Natural killer cell (primary cell): ENCODE data around the gene STXBP3. TPM values are rescaled to one million over a fixed set of nuclear protein-coding genes. Genes with fewer than 3 reads are reported as not detected.

Source experiments
- ATAC-seq, 3 donors: fragments of 150-1000 bp in 2 of 3; fragments of 200-7000 bp in 1 of 3; cut with Tn5 transposase; 1 replicate in 1 of 3; 2 replicates in 2 of 3; pipeline ENCODE4 v1.10.0; 2021; ENCODE audit warnings: mild to moderate bottlenecking in 2 of 3, moderate library complexity in 2 of 3
- DNase-seq, 2 donors: peaks; one replicate each; pipeline versions ENCODE4 v3.0.0 to v3.0.0-alpha.2; 2013 to 2021; ENCODE audit warnings: mixed read lengths in 1 of 2
- H3K27ac ChIP-seq: one replicate; pipeline ENCODE4 v1.5.1; 2013; ENCODE audit warnings: mild to moderate bottlenecking, low read length
- H3K27me3 ChIP-seq: one replicate; pipeline ENCODE4 v1.6.1; 2013; ENCODE audit warnings: low read length; ENCODE audit not compliant: control insufficient read depth, insufficient read depth
- H3K36me3 ChIP-seq: one replicate; pipeline ENCODE4 v1.6.1; 2013; ENCODE audit warnings: low read length; ENCODE audit not compliant: control insufficient read depth, insufficient read depth
- H3K4me1 ChIP-seq: one replicate; pipeline ENCODE4 v1.6.1; 2013; ENCODE audit warnings: low read length; ENCODE audit not compliant: control insufficient read depth, insufficient read depth
- H3K4me3 ChIP-seq: one replicate; pipeline ENCODE4 v1.5.1; 2013; ENCODE audit warnings: low read length
- H3K9me3 ChIP-seq: one replicate; pipeline ENCODE4 v1.6.1; 2013; ENCODE audit warnings: low read length; ENCODE audit not compliant: control insufficient read depth, insufficient read depth
- H3K27ac Mint-ChIP-seq, 2 donors: one replicate each; pipeline ENCODE4 v1.8.0; 2022; ENCODE audit warnings: mild to moderate bottlenecking in 2 of 2, mixed read lengths in 2 of 2, moderate library complexity in 1 of 2
- H3K27me3 Mint-ChIP-seq, 2 donors: one replicate each; pipeline ENCODE4 v1.8.0; 2022; ENCODE audit warnings: low read depth in 2 of 2, mixed read lengths in 2 of 2
- H3K36me3 Mint-ChIP-seq: one replicate; pipeline ENCODE4 v1.8.0; 2022; ENCODE audit warnings: mixed read lengths
- H3K4me1 Mint-ChIP-seq, 2 donors: one replicate each; pipeline ENCODE4 v1.8.0; 2022; ENCODE audit warnings: mixed read lengths in 2 of 2
- H3K4me3 Mint-ChIP-seq: one replicate; pipeline ENCODE4 v1.8.0; 2022; ENCODE audit warnings: mild to moderate bottlenecking, moderate library complexity, mixed read lengths
- H3K9me3 Mint-ChIP-seq, 2 donors: one replicate each; pipeline ENCODE4 v1.8.0; 2022; ENCODE audit warnings: mixed read lengths in 2 of 2
- WGBS: methylation state at CpG from one replicate; pipeline ENCODE4 v1.1.7; 2013; ENCODE audit warnings: missing lambda C conversion rate; ENCODE audit not compliant: insufficient coverage; 5-methylcytosine and 5-hydroxymethylcytosine counted together
- intact Hi-C: fragments of 100-400 bp; cut with micrococcal nuclease; formaldehyde crosslinking; loops from one replicate; pipeline ENCODE4 v1.14.2; 2022
- total RNA-seq, 4 donors: library from RNA; stranded (reverse); fragments of 120-200 nt in 1 of 4; gene quantifications; one replicate each; pipeline versions ENCODE4 v1.2.3 to v1.2.4, GENCODE V29; 2013 to 2022
- TF ChIP-seq, protein P1 (sequence below): fragments of 200-600 bp; IDR thresholded peaks from one replicate; pipeline ENCODE4 v1.8.0; 2022; ENCODE audit warnings: antibody characterized with exemption

STXBP3 gene
- total RNA-seq, 3 donors from 2014 or later (not counting 1 experiment from before 2014, with no cell fraction given) = 63.1 to 71.4 (median 69.2) TPM

DNA sequence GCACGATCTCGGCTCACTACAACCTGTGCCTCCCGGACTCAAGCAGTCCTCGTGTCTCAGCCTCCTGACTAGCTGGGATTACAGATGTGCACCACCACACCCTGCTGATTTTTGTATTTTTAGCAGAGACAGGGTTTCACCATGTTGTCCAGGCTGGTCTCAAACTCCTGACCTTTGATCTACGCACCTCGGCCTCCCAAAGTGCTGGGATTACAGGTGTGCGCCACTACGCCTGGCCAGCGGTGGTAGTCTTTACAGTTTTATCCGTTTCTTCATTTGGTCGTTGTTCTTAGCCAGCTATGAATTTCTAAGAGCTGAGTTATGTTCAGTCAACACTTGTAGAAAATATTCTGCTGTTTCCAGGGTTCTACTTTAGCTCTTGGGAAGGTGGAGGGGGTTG, 57.1 kb downstream of the STXBP3 start:
- intact Hi-C loops = no loop called here
- H3K36me3 Mint-ChIP-seq = peaks cover 35% of the 10 kb centered on the region
- peaks cover 59% of the 10 kb centered on the region for H3K36me3 ChIP-seq

DNA sequence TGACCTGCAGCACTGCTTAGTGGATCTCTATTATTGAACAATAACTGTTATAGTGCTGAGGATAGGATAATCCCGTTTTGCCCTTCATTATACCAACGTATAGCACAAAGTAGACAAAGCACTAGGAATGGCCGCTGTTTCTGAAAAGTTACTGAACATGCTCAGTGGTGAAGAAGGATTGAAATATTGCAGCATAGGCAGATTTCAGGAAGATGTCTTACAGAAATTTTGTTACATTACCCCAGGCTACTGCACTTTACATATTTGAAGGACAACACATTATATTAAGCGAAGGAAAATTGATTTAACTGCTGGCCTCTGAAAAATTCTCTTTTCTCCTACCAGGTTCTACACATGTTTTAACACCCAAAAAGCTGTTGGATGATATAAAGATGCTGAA, 62.0 kb downstream of the STXBP3 start:
- H3K27ac Mint-ChIP-seq = no peak overlapping the region

More for the DNA sequence above, 57.1 kb downstream of the STXBP3 start:
- no peak for ATAC-seq
- Mint-ChIP-seq H3K27me3 (no peaks in the 10 kb centered on the region), H3K4me1 (no peaks in the 10 kb centered on the region), H3K27ac (no peak overlapping the region), H3K4me3 (no peak overlapping the region), H3K9me3 (no peaks in the 10 kb centered on the region)
- Histone ChIP-seq H3K4me3 (no peak overlapping the region), H3K9me3 (no peaks in the 10 kb centered on the region), H3K27ac (no peak overlapping the region), H3K4me1 (no peaks in the 10 kb centered on the region), H3K27me3 (no peaks in the 10 kb centered on the region)
- TF ChIP-seq, protein P1, sequence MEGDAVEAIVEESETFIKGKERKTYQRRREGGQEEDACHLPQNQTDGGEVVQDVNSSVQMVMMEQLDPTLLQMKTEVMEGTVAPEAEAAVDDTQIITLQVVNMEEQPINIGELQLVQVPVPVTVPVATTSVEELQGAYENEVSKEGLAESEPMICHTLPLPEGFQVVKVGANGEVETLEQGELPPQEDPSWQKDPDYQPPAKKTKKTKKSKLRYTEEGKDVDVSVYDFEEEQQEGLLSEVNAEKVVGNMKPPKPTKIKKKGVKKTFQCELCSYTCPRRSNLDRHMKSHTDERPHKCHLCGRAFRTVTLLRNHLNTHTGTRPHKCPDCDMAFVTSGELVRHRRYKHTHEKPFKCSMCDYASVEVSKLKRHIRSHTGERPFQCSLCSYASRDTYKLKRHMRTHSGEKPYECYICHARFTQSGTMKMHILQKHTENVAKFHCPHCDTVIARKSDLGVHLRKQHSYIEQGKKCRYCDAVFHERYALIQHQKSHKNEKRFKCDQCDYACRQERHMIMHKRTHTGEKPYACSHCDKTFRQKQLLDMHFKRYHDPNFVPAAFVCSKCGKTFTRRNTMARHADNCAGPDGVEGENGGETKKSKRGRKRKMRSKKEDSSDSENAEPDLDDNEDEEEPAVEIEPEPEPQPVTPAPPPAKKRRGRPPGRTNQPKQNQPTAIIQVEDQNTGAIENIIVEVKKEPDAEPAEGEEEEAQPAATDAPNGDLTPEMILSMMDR = no peak
- WGBS = 96% methylated on average over 11 of the region's 11 CpGs
- no peak for DNase-seq

DNA sequence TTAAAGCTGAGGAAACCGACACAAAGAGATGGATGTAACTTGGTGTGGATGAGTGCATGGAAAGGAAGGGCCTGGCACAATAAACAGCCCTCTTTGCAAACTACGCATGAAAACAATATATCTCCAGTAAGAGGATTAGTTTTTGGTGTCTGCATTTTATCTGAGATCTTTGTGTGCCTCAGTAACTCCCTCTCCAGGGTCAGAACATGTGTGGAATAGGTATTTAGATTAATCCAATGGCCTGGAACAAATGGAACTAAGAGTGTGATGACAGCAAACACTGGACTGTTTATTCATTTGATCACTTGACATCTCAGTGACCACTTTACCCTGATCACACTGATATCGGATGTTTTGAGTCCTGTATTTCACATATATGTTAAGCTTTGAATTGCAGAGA, 65.1 kb downstream of the STXBP3 start:
- intact Hi-C loops = no loop called here
- TF ChIP-seq, protein P1 = no peak
- H3K4me1 Mint-ChIP-seq = peaks cover 0 to 4% of the 10 kb centered on the region in 2 donors
- no peaks in the 10 kb centered on the region for H3K9me3 ChIP-seq
- no peak overlapping the region for H3K27ac ChIP-seq
- H3K27me3 Mint-ChIP-seq = peaks cover 0 to 2% of the 10 kb centered on the region in 2 donors
- H3K4me3 Mint-ChIP-seq = no peak overlapping the region
- peaks cover 8% of the 10 kb centered on the region for H3K36me3 Mint-ChIP-seq
- no peak overlapping the region for H3K4me3 ChIP-seq
- no peaks in the 10 kb centered on the region for H3K9me3 Mint-ChIP-seq
- WGBS = 100% methylated on average over 2 of the region's 3 CpGs
- DNase-seq = no peak
- peaks cover 37% of the 10 kb centered on the region for H3K36me3 ChIP-seq
- H3K27me3 ChIP-seq = no peaks in the 10 kb centered on the region
- no peak for ATAC-seq
- no peaks in the 10 kb centered on the region for H3K4me1 ChIP-seq
- no peak overlapping the region for H3K27ac Mint-ChIP-seq

More for the DNA sequence above, 62.0 kb downstream of the STXBP3 start:
- ATAC-seq (no peak), DNase-seq (no peak)
- peaks cover 51% of the 10 kb centered on the region for H3K36me3 ChIP-seq
- H3K9me3 ChIP-seq = no peaks in the 10 kb centered on the region
- H3K27ac ChIP-seq = no peak overlapping the region
- no peaks in the 10 kb centered on the region for H3K4me1 Mint-ChIP-seq
- 96% methylated on average over 3 of the region's 4 CpGs for WGBS
- TF ChIP-seq, protein P1 = no peak
- no peaks in the 10 kb centered on the region for H3K27me3 Mint-ChIP-seq
- H3K4me3 Mint-ChIP-seq = no peak overlapping the region
- no peaks in the 10 kb centered on the region for H3K9me3 Mint-ChIP-seq
- no peaks in the 10 kb centered on the region for H3K27me3 ChIP-seq
- no peak overlapping the region for H3K4me3 ChIP-seq
- peaks cover 18% of the 10 kb centered on the region for H3K36me3 Mint-ChIP-seq
- H3K4me1 ChIP-seq = no peaks in the 10 kb centered on the region
- intact Hi-C loops = no loop called here

DNA sequence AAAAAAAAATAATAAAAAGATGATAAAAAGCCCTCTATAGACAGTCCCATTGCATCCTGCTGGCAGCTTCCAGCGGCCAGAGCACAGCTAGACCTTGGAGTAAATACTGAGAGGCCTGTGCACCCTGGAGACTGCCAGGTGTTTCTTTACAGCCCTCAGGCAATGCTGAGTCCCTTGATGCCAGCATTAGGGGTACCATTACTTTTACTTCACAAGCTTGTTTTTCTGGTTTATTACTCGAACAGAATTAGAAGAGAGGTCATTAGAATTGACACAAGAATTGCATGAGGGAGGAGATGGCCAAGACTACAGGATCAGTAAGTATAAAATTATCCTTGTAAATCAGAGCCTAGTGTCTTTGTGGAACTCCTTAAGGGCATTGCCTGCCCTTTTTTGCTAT, 66.9 kb downstream of the STXBP3 start:
- no peak for ATAC-seq
- Mint-ChIP-seq H3K36me3 (peaks cover 4% of the 10 kb centered on the region), H3K27ac (no peak overlapping the region), H3K4me1 (peaks cover 0 to 4% of the 10 kb centered on the region in 2 donors), H3K9me3 (no peaks in the 10 kb centered on the region), H3K27me3 (peaks cover 0 to 2% of the 10 kb centered on the region in 2 donors), H3K4me3 (no peak overlapping the region)
- TF ChIP-seq, protein P1 = no peak
- intact Hi-C loops = no loop called here
- H3K4me3 ChIP-seq = no peak overlapping the region
- no peaks in the 10 kb centered on the region for H3K4me1 ChIP-seq
- H3K27me3 ChIP-seq = no peaks in the 10 kb centered on the region
- no peak overlapping the region for H3K27ac ChIP-seq
- peaks cover 25% of the 10 kb centered on the region for H3K36me3 ChIP-seq
- no peaks in the 10 kb centered on the region for H3K9me3 ChIP-seq
- DNase-seq = no peak
- 100% methylated on average over 2 of the region's 2 CpGs for WGBS
